ENCODE measurements around the gene PXDN.

- TF ChIP-seq CTCF (conservative IDR thresholded peaks at IDR 0.05; ENCODE audit: low read length) (no peak), EZH2phosphoT487 (IDR thresholded peaks at IDR 0.05; ENCODE audit: borderline replicate concordance) (no peak)
Observed at GRCh38 chr2:1674766-1675397, 69.4 kb downstream of the PXDN start.

All from Loucy (cell line).